GM12874 (cell line): Measurements from ENCODE around the gene GADL1.

Source experiments
- CTCF ChIP-seq: IDR thresholded peaks from 2 replicates; pipeline ENCODE4 v1.5.1; 2011; ENCODE audit warnings: low read depth, mild to moderate bottlenecking, control low read depth, low read length, moderate library complexity; ENCODE audit not compliant: insufficient read depth

Gene GADL1

GRCh38 chr3:30682434-30683155 lies 211.9 kb downstream of the GADL1 start:
- no peak for TF ChIP-seq CTCF

GRCh38 chr3:30681649-30682211 lies 212.7 kb downstream of the GADL1 start:
- TF ChIP-seq CTCF = no peak

- TF ChIP-seq CTCF = no peak
Observed at GRCh38 chr3:30680789-30681648, 213.4 kb downstream of the GADL1 start.

GRCh38 chr3:30679045-30679444 lies 215.4 kb downstream of the GADL1 start:
- TF ChIP-seq CTCF = no peak

GRCh38 chr3:30677347-30677685 lies 217.1 kb downstream of the GADL1 start:
- TF ChIP-seq CTCF = no peak

- TF ChIP-seq CTCF = no peak
Observed at GRCh38 chr3:30676424-30677346, 217.8 kb downstream of the GADL1 start.
